Peyer's patch (tissue), 4 donors: ENCODE data around the gene PTPRQ.

Experiments
- CTCF ChIP-seq, 6 experiments: fragments of 450-650 bp in 4 of 6; fragments of 200-600 bp in 2 of 6; sonication (generic) in 1 of 6; IDR thresholded peaks; one replicate each; pipeline ENCODE4 v1.5.1; 2017 to 2019; ENCODE audit warnings: antibody characterized with exemption in 6 of 6, mild to moderate bottlenecking in 3 of 6, moderate library complexity in 1 of 6
- POLR2A ChIP-seq, 2 donors: fragments of 450-650 bp; IDR thresholded peaks; one replicate each; pipeline ENCODE4 v1.5.1; 2017; ENCODE audit warnings: antibody characterized with exemption in 2 of 2, mild to moderate bottlenecking in 2 of 2, moderate library complexity in 2 of 2

GRCh38 chr12:80634903-80635302 lies 190.9 kb downstream of the PTPRQ start:
- TF ChIP-seq CTCF (IDR thresholded peaks at IDR 0.05) (no peak), POLR2A (IDR thresholded peaks at IDR 0.05) (no peak)
